ENCODE results near the gene ZNF837.

ZNF837 gene

GRCh38 chr19:58407658-58408151 lies 26.9 kb upstream of the ZNF837 start:
- H3K9me3 ChIP-seq (ENCODE audit: control insufficient read depth, insufficient read depth, low read depth, low read length), result no peaks in the 10 kb centered on the region
- peaks cover 9% of the 10 kb centered on the region in 2 experiments; a peak in 2 of 3 replicates for H3K36me3 ChIP-seq (ENCODE audit: control insufficient read depth in 2 of 2, insufficient read depth in 1 of 2, low read length in 2 of 2)
- peak overlapping the region; percentile 71 for H3K27ac ChIP-seq (ENCODE audit: extremely low read depth, low read depth, low read length)
- ChIA-PET POLR2A (interaction anchor here (0.6 to 3.2 kb wide), 26 partner anchors 8 to 224 kb away, joined by 3 to 27 read pairs (median 9); partner anchors contain the start of genes ERVK3-1, RNF225, RPS5 and TRIM28), CTCF (interaction anchor here (0.5 to 1.1 kb wide), 3 partner anchors 39 to 172 kb away, joined by 3 read pairs; no protein-coding TSS in a partner anchor)
- peak overlapping the region; percentile 98 for H3K4me3 ChIP-seq (ENCODE audit: low read depth, low read length)
- peaks cover 4% of the 10 kb centered on the region; the same call in 1 of the 2 replicates for H3K4me1 ChIP-seq (ENCODE audit: control insufficient read depth, insufficient read depth, low read length)
- no peak for TF ChIP-seq ZNF626 (tag by site-specific recombination; IDR thresholded peaks at IDR 0.05)
- no peak for TF ChIP-seq ZNF677 (tag by site-specific recombination; IDR thresholded peaks at IDR 0.05)
- TF ChIP-seq ZNF549 (tag by site-specific recombination; IDR thresholded peaks at IDR 0.05), result no peak
- TF ChIP-seq ZBTB44 (tag by site-specific recombination; IDR thresholded peaks at IDR 0.05), result no peak
- TF ChIP-seq ZNF138 (tag by site-specific recombination; IDR thresholded peaks at IDR 0.05; ENCODE audit: borderline replicate concordance), result no peak
- TF ChIP-seq SCRT2 (tag by site-specific recombination; IDR thresholded peaks at IDR 0.05), result peak; percentile 52; the same call in 1 of the 2 replicates
- TF ChIP-seq, protein P1, sequence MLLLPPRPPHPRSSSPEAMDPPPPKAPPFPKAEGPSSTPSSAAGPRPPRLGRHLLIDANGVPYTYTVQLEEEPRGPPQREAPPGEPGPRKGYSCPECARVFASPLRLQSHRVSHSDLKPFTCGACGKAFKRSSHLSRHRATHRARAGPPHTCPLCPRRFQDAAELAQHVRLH (tag by site-specific recombination; IDR thresholded peaks at IDR 0.05), result no peak
- no peak for TF ChIP-seq ZNF239 (tag by site-specific recombination; IDR thresholded peaks at IDR 0.05)
- TF ChIP-seq ZNF514 (tag by site-specific recombination; IDR thresholded peaks at IDR 0.05), result no peak
- TF ChIP-seq ZNF488 (tag by site-specific recombination; IDR thresholded peaks at IDR 0.05), result no peak
- TF ChIP-seq, protein P2, sequence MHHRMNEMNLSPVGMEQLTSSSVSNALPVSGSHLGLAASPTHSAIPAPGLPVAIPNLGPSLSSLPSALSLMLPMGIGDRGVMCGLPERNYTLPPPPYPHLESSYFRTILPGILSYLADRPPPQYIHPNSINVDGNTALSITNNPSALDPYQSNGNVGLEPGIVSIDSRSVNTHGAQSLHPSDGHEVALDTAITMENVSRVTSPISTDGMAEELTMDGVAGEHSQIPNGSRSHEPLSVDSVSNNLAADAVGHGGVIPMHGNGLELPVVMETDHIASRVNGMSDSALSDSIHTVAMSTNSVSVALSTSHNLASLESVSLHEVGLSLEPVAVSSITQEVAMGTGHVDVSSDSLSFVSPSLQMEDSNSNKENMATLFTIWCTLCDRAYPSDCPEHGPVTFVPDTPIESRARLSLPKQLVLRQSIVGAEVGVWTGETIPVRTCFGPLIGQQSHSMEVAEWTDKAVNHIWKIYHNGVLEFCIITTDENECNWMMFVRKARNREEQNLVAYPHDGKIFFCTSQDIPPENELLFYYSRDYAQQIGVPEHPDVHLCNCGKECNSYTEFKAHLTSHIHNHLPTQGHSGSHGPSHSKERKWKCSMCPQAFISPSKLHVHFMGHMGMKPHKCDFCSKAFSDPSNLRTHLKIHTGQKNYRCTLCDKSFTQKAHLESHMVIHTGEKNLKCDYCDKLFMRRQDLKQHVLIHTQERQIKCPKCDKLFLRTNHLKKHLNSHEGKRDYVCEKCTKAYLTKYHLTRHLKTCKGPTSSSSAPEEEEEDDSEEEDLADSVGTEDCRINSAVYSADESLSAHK (tag by site-specific recombination; IDR thresholded peaks at IDR 0.05), result no peak
- TF ChIP-seq ZNF529 (tag by site-specific recombination; IDR thresholded peaks at IDR 0.05; ENCODE audit: insufficient replicate concordance), result no peak
- TF ChIP-seq ZNF26 (tag by site-specific recombination; IDR thresholded peaks at IDR 0.05), result no peak
- no peak for TF ChIP-seq ZNF211 (tag by site-specific recombination; IDR thresholded peaks at IDR 0.05; ENCODE audit: low read depth)
- TF ChIP-seq ZNF558 (tag by site-specific recombination; IDR thresholded peaks at IDR 0.05), result no peak
- TF ChIP-seq ZNF585B (tag by site-specific recombination; IDR thresholded peaks at IDR 0.05), result no peak
- no peak for TF ChIP-seq ZNF433 (tag by site-specific recombination; IDR thresholded peaks at IDR 0.05; ENCODE audit: low read depth)
- peak; percentile 48; the same call in 1 of the 2 replicates for TF ChIP-seq ZBTB48 (tag by site-specific recombination; IDR thresholded peaks at IDR 0.05)
- no peak for TF ChIP-seq ZNF292 (tag by site-specific recombination; IDR thresholded peaks at IDR 0.05; ENCODE audit: borderline replicate concordance, low read depth)
- TF ChIP-seq ZNF169 (tag by site-specific recombination; IDR thresholded peaks at IDR 0.05), result no peak
- no peak for TF ChIP-seq ZNF394 (tag by site-specific recombination; IDR thresholded peaks at IDR 0.05; ENCODE audit: borderline replicate concordance)
- no peak for TF ChIP-seq ZNF37A (tag by site-specific recombination; IDR thresholded peaks at IDR 0.05)
- no peak for TF ChIP-seq ZNF274 (IDR thresholded peaks at IDR 0.05; ENCODE audit: low read length)
- TF ChIP-seq ZNF274 (tag by site-specific recombination; IDR thresholded peaks at IDR 0.05; ENCODE audit: borderline replicate concordance), result no peak
- TF ChIP-seq ELK4 (IDR thresholded peaks at IDR 0.05; ENCODE audit: borderline replicate concordance, low read depth, low read length), result no peak
- TF ChIP-seq ZBTB20 (tag by site-specific recombination; IDR thresholded peaks at IDR 0.05), result no peak
- no peak for TF ChIP-seq ZNF148 (tag by site-specific recombination; IDR thresholded peaks at IDR 0.05; ENCODE audit: borderline replicate concordance)
- TF ChIP-seq ZNF600 (tag by site-specific recombination; IDR thresholded peaks at IDR 0.05), result no peak

All from HEK293 (cell line).